ENCODE results near the gene NID1. TPM values are rescaled to one million over a fixed set of nuclear protein-coding genes. Genes with fewer than 3 reads are reported as not detected.

The NID1 gene
- total RNA-seq, 1 donor from 2014 or later: 32.5 TPM

- Histone ChIP-seq H3K27me3 (no peaks in the 10 kb centered on the region), H4K20me1 (ENCODE audit: low read depth) (no peaks in the 10 kb centered on the region), H3K9ac (no peak overlapping the region), H3K36me3 (no peaks in the 10 kb centered on the region), H3K27ac (no peak overlapping the region), H3K4me1 (peaks cover under 1% of the 10 kb centered on the region), H3K4me3 (no peak overlapping the region), H3K4me2 (no peak overlapping the region), H3F3A (ENCODE audit: low read depth) (no peaks in the 10 kb centered on the region), H3K9me3 (ENCODE audit: low read depth) (no peaks in the 10 kb centered on the region), H3K79me2 (ENCODE audit: low read depth) (no peaks in the 10 kb centered on the region), H2AFZ (replicated peaks) (no peak overlapping the region)
- no peaks in the 10 kb centered on the region for H3K9me3 Mint-ChIP-seq
- no peak overlapping the region for H3K4me3 Mint-ChIP-seq
- no peak overlapping the region for H3K27ac Mint-ChIP-seq
- H3K36me3 Mint-ChIP-seq: peaks cover 20% of the 10 kb centered on the region
- DNase-seq (ENCODE audit: low spot score): no peak
- H3K4me1 Mint-ChIP-seq: no peaks in the 10 kb centered on the region
- peaks cover 6% of the 10 kb centered on the region for H3K27me3 Mint-ChIP-seq (ENCODE audit: insufficient read depth, low read depth)
- no peak for TF ChIP-seq CTCF (IDR thresholded peaks at IDR 0.05)
- TF ChIP-seq EZH2phosphoT487 (IDR thresholded peaks at IDR 0.05): no peak
- TF ChIP-seq EZH2 (IDR thresholded peaks at IDR 0.05): no peak
Observed at GRCh38 chr1:236045771-236046170, 19.1 kb downstream of the NID1 start.

- Histone ChIP-seq H3K9me3 (ENCODE audit: low read depth) (no peaks in the 10 kb centered on the region), H3K36me3 (no peaks in the 10 kb centered on the region), H3K4me3 (no peak overlapping the region), H3K4me2 (no peak overlapping the region), H3K4me1 (no peaks in the 10 kb centered on the region), H2AFZ (replicated peaks) (no peak overlapping the region), H3K9ac (no peak overlapping the region), H3K27ac (no peak overlapping the region), H3F3A (ENCODE audit: low read depth) (no peaks in the 10 kb centered on the region), H4K20me1 (ENCODE audit: low read depth) (no peaks in the 10 kb centered on the region), H3K27me3 (no peaks in the 10 kb centered on the region), H3K79me2 (ENCODE audit: low read depth) (no peaks in the 10 kb centered on the region)
- peaks cover 2% of the 10 kb centered on the region for H3K27me3 Mint-ChIP-seq (ENCODE audit: insufficient read depth, low read depth)
- peaks cover 20% of the 10 kb centered on the region for H3K36me3 Mint-ChIP-seq
- H3K27ac Mint-ChIP-seq: no peak overlapping the region
- no peak overlapping the region for H3K4me3 Mint-ChIP-seq
- peaks cover 6% of the 10 kb centered on the region for H3K4me1 Mint-ChIP-seq
- H3K9me3 Mint-ChIP-seq: no peaks in the 10 kb centered on the region
- TF ChIP-seq CTCF (IDR thresholded peaks at IDR 0.05): no peak
- TF ChIP-seq EZH2phosphoT487 (IDR thresholded peaks at IDR 0.05): no peak
- no peak for TF ChIP-seq EZH2 (IDR thresholded peaks at IDR 0.05)
- DNase-seq (ENCODE audit: low spot score): no peak
Observed at GRCh38 chr1:236044341-236044740, 20.5 kb downstream of the NID1 start.

- Mint-ChIP-seq H3K27ac (no peak overlapping the region), H3K9me3 (no peaks in the 10 kb centered on the region), H3K36me3 (peaks cover 18% of the 10 kb centered on the region), H3K27me3 (ENCODE audit: insufficient read depth, low read depth) (peaks cover 2% of the 10 kb centered on the region), H3K4me3 (no peak overlapping the region), H3K4me1 (peaks cover 8% of the 10 kb centered on the region)
- Histone ChIP-seq H3K79me2 (ENCODE audit: low read depth) (no peaks in the 10 kb centered on the region), H3F3A (ENCODE audit: low read depth) (no peaks in the 10 kb centered on the region), H3K36me3 (no peaks in the 10 kb centered on the region), H3K27ac (no peak overlapping the region), H3K27me3 (no peaks in the 10 kb centered on the region), H3K4me3 (no peak overlapping the region), H4K20me1 (ENCODE audit: low read depth) (no peaks in the 10 kb centered on the region), H2AFZ (replicated peaks) (no peak overlapping the region), H3K4me1 (no peaks in the 10 kb centered on the region), H3K9me3 (ENCODE audit: low read depth) (no peaks in the 10 kb centered on the region), H3K4me2 (no peak overlapping the region), H3K9ac (no peak overlapping the region)
- TF ChIP-seq EZH2phosphoT487 (IDR thresholded peaks at IDR 0.05) (no peak), CTCF (IDR thresholded peaks at IDR 0.05) (no peak), EZH2 (IDR thresholded peaks at IDR 0.05) (no peak)
- no peak for DNase-seq (ENCODE audit: low spot score)
Observed at GRCh38 chr1:236041631-236042618, 23.0 kb downstream of the NID1 start.
